Right lobe of liver (tissue), 6 donors: ENCODE measurements around the gene FAM168B. TPM values are rescaled to one million over a fixed set of nuclear protein-coding genes. Genes with fewer than 3 reads are reported as not detected.

Experiments
- ATAC-seq, 4 donors: fragments of 200-7000 bp; cut with Tn5 transposase; one replicate each; pipeline ENCODE4 v1.9.1; 2020; ENCODE audit warnings: mild to moderate bottlenecking in 4 of 4, moderate library complexity in 4 of 4
- DNase-seq, 3 donors: peaks; one replicate each; pipeline ENCODE4 v3.0.0-alpha.2; 2020
- H3K27ac ChIP-seq, 3 donors: fragments of 200-600 bp; one replicate each; pipeline ENCODE4 v1.8.0; 2022
- H3K27me3 ChIP-seq, 2 donors: fragments of 200-600 bp; one replicate each; pipeline ENCODE4 v1.8.0; 2022
- H3K36me3 ChIP-seq, 4 donors: fragments of 200-600 bp; sonication (generic) in 1 of 4; one replicate each; pipeline versions ENCODE4 v1.5.1 to v1.8.0; 2017 to 2022; ENCODE audit warnings: control low read depth in 1 of 4
- H3K4me1 ChIP-seq, 4 donors: fragments of 200-600 bp; sonication (generic) in 1 of 4; one replicate each; pipeline versions ENCODE4 v1.5.1 to v1.8.0; 2017 to 2022; ENCODE audit warnings: control low read depth in 1 of 4
- H3K4me3 ChIP-seq, 3 donors: fragments of 200-600 bp; one replicate each; pipeline ENCODE4 v1.8.0; 2022
- H3K9me3 ChIP-seq, 4 donors: fragments of 200-600 bp; sonication (generic) in 1 of 4; one replicate each; pipeline versions ENCODE4 v1.5.1 to v1.8.0; 2017 to 2022; ENCODE audit warnings: control low read depth in 1 of 4
- CTCF ChIP-seq, 4 donors: fragments of 200-600 bp in 3 of 4; fragments of 450-650 bp in 1 of 4; IDR thresholded peaks; one replicate each; pipeline versions ENCODE4 v1.5.1 to v1.8.0; 2016 to 2022; ENCODE audit warnings: antibody characterized with exemption in 4 of 4, mild to moderate bottlenecking in 2 of 4
- POLR2A ChIP-seq: fragments of 450-650 bp; IDR thresholded peaks from one replicate; pipeline ENCODE4 v1.6.1; 2017; ENCODE audit warnings: antibody characterized with exemption, mild to moderate bottlenecking
- WGBS: methylation state at CpG from one replicate; pipeline ENCODE4 v1.1.6; 2018; ENCODE audit warnings: low coverage, low lambda C conversion rate; ENCODE audit not compliant: insufficient coverage; ENCODE audit errors: missing lambda C conversion rate; 5-methylcytosine and 5-hydroxymethylcytosine counted together
- intact Hi-C, 2 donors: fragments of 100-400 bp; cut with DNase I; formaldehyde crosslinking; loops; one replicate each; pipeline versions ENCODE4 v1.11.2 to v1.14.1; 2022
- total RNA-seq, 6 experiments: library from RNA; depleted of rRNA in 2 of 6; stranded (reverse); fragments of >200 nt in 2 of 6; fragmentation: NEBNext Ultra II Directional in 3 of 6; extraction: Animal tissue kit (Norgen Biotek cat#: 25700) in 3 of 6; gene quantifications; one replicate each; pipeline versions ENCODE4 v1.1.0 to v1.2.4, GENCODE V29; 2016 to 2023
- donor health status: DM: no; HTN: yes; CAD: no.
- donor health status: DM: no; HTN: no; CAD: no.
- donor health status: DM: no; HTN: no; CAD: no.
- donor health status: DM: no; HTN: yes; CAD: no.
- donor health status: DM: no; HTN: yes; CAD: no.

The FAM168B gene
- total RNA-seq, 6 experiments from 2014 or later = 28.1 to 69.7 (median 33.9) TPM

- intact Hi-C loops = no loop called here
- Histone ChIP-seq H3K27ac (no peak overlapping the region), H3K4me3 (no peak overlapping the region), H3K36me3 (peaks cover 4 to 93% (median 44%) of the 10 kb centered on the region in 4 donors), H3K9me3 (no peaks in the 10 kb centered on the region), H3K27me3 (no peaks in the 10 kb centered on the region), H3K4me1 (no peaks in the 10 kb centered on the region)
- DNase-seq = no peak
- ATAC-seq = no peak
- WGBS = 88% methylated on average over 3 of the region's 8 CpGs
- TF ChIP-seq POLR2A = no peak
- no peak for TF ChIP-seq CTCF (IDR thresholded peaks at IDR 0.05)
These were observed 40.5 kb downstream of the FAM168B start for GRCh38 chr2:131052741-131053263.

- DNase-seq (no peak), ATAC-seq (no peak)
- H3K9me3 ChIP-seq = no peaks in the 10 kb centered on the region
- H3K4me3 ChIP-seq = no peak overlapping the region
- H3K27ac ChIP-seq = no peak overlapping the region
- intact Hi-C loops = no loop called here
- H3K4me1 ChIP-seq = no peaks in the 10 kb centered on the region
- no CpG with 5 or more reads among the region's 8 CpGs for WGBS
- peaks cover 4 to 90% (median 43%) of the 10 kb centered on the region in 4 donors for H3K36me3 ChIP-seq
- no peak for TF ChIP-seq POLR2A
- TF ChIP-seq CTCF (IDR thresholded peaks at IDR 0.05) = no peak
- no peaks in the 10 kb centered on the region for H3K27me3 ChIP-seq
These were observed 42.4 kb downstream of the FAM168B start for GRCh38 chr2:131050896-131051295.

- Histone ChIP-seq H3K4me3 (no peak overlapping the region), H3K9me3 (no peaks in the 10 kb centered on the region), H3K36me3 (peaks cover 1 to 73% (median 28%) of the 10 kb centered on the region in 4 donors), H3K4me1 (no peaks in the 10 kb centered on the region), H3K27ac (no peak overlapping the region), H3K27me3 (no peaks in the 10 kb centered on the region)
- TF ChIP-seq POLR2A (no peak), CTCF (IDR thresholded peaks at IDR 0.05) (no peak)
- ATAC-seq (no peak), DNase-seq (no peak)
- 88% methylated on average over 1 of the region's 7 CpGs for WGBS
- intact Hi-C loops = no loop called here
These were observed 44.0 kb downstream of the FAM168B start for GRCh38 chr2:131049150-131049718.

- no peak for TF ChIP-seq CTCF (IDR thresholded peaks at IDR 0.05)
- no peak for TF ChIP-seq POLR2A
- WGBS = no CpG with 5 or more reads among the region's 6 CpGs
- H3K9me3 ChIP-seq = no peaks in the 10 kb centered on the region
- intact Hi-C loops = no loop called here
- no peak overlapping the region for H3K4me3 ChIP-seq
- no peak overlapping the region for H3K27ac ChIP-seq
- peaks cover 0 to 67% (median 26%) of the 10 kb centered on the region in 4 donors for H3K36me3 ChIP-seq
- DNase-seq = no peak
- no peak for ATAC-seq
- no peaks in the 10 kb centered on the region for H3K27me3 ChIP-seq
- H3K4me1 ChIP-seq = no peaks in the 10 kb centered on the region
These were observed 44.6 kb downstream of the FAM168B start for GRCh38 chr2:131048641-131049040.
